ENCODE results near the gene SURF4.

GRCh38 chr9:133380734-133381133, 4.9 kb upstream of the SURF4 start:
- TF ChIP-seq, protein P1, sequence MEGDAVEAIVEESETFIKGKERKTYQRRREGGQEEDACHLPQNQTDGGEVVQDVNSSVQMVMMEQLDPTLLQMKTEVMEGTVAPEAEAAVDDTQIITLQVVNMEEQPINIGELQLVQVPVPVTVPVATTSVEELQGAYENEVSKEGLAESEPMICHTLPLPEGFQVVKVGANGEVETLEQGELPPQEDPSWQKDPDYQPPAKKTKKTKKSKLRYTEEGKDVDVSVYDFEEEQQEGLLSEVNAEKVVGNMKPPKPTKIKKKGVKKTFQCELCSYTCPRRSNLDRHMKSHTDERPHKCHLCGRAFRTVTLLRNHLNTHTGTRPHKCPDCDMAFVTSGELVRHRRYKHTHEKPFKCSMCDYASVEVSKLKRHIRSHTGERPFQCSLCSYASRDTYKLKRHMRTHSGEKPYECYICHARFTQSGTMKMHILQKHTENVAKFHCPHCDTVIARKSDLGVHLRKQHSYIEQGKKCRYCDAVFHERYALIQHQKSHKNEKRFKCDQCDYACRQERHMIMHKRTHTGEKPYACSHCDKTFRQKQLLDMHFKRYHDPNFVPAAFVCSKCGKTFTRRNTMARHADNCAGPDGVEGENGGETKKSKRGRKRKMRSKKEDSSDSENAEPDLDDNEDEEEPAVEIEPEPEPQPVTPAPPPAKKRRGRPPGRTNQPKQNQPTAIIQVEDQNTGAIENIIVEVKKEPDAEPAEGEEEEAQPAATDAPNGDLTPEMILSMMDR (IDR thresholded peaks at IDR 0.05): no peak
- no peak for TF ChIP-seq POLR2A (IDR thresholded peaks at IDR 0.05)
- TF ChIP-seq POLR2AphosphoS5 (IDR thresholded peaks at IDR 0.05): no peak
